GM19043 (cell line): ENCODE data around the gene RIMBP2.

ENCODE experiments used
- ATAC-seq: cut with Tn5 transposase; IDR thresholded peaks from one replicate; pipeline ENCODE4 v1.9.1; 2021; ENCODE audit warnings: low read depth; ENCODE audit not compliant: unreplicated experiment

RIMBP2 gene

DNA sequence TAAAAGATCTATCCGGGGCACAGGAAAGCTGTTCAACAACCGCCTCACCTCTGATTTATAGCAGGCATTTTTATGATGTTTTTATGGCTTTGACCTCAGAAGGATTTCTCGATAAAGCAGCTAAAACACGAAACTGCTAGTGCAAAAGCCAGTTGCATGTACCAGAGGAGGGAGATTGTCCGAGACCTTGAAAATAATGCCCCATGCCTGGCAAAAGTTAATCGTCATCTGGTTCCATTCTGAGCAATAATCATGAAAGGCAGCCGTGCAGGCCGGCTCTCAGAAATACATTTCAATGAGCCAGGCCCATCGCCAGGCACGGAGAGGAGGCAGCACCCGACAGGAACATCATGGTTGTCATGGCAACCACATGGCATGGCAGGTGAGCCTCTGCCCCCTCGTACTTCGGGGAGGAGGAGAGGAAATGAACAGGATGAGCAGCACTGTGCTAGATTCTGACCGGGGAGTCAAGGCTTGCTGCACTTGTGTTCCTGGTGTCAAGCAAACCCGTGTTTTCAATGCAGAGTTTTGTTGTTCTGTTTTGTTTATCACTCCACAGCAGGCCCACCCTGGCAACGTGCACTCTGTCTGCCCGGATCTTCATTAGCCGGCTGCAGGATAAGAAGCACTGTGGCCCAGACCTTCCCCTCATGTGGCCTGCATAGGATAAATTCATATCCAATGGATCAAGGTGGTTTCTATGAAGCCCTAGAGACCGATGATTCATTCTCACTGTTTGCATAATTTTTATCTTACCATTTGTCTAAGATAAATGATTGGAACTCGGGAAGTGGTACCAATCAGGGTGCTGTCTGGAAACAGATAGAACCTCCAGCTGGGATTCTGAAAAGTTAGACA, 160.2 kb downstream of the RIMBP2 start:
- no peak for ATAC-seq

- ATAC-seq: no peak
These were observed 160.9 kb downstream of the RIMBP2 start for GRCh38 chr12:130555221-130555620.

DNA sequence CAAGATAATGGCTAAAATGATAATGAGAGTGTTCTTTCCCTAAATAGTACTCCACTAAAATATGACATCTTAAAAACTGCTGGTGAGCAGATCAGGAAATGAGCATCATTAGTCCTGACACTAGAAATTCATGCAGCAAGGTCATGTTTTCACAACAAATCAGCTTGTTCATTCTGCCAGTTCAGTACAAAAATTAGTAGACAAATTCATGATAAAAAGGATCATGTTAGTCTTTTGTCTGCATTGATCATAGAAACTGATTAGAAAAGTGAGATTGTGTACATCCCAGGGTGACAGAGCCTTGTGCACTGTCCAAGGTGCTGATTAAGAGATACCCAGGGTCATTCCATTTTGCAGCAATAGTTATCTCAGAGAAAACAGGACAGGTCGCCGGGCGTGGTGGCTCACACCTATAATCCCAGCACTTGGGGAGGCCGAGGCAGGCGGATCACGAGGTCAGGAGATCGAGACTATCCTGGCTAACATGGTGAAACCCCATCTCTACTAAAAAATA, 163.6 kb downstream of the RIMBP2 start:
- no peak for ATAC-seq

GRCh38 chr12:130549361-130549760, 166.7 kb downstream of the RIMBP2 start:
- no peak for ATAC-seq

- ATAC-seq: no peak
These were observed 168.5 kb downstream of the RIMBP2 start for GRCh38 chr12:130547480-130548155.

DNA sequence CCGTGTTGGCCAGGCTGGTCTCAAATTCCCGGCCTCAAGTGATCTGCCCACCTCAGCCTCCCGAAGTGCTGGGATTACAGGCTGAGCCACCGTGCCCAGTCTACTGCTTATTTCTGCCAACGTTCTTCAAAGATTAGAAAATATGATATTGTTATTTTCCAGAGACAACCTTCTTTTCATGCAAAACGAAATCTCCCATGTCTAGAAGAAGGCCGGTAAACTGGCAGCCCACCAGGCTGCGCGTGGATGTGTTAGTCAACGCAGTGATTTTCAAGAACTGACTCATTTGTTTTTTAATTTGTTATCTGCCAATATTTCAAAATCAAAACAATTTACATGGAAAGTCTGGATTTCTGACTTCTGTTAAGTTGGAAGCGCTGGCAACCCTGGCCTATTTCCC, 169.6 kb downstream of the RIMBP2 start:
- no peak for ATAC-seq

DNA sequence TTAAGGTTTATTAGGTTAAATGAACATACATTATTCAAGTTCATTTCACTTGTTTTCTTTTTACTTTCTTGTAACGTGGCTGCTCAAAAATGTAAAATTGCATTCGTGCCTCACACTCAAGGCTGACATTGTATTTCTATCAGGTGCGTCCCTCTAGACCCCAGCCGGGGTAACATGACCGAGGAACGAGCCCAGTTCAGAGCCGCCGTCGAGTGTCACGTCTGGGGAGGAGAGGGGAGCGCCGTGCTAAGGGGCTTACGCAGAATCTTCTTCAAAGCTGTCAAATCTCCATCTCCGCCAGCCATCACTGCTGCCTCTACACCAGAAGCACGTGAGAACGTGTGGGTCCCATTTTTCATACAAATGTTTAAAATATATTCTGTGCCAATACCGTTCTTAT, 170.6 kb downstream of the RIMBP2 start:
- ATAC-seq: no peak

- ATAC-seq: no peak
These were observed 175.7 kb downstream of the RIMBP2 start for GRCh38 chr12:130540376-130540775.

DNA sequence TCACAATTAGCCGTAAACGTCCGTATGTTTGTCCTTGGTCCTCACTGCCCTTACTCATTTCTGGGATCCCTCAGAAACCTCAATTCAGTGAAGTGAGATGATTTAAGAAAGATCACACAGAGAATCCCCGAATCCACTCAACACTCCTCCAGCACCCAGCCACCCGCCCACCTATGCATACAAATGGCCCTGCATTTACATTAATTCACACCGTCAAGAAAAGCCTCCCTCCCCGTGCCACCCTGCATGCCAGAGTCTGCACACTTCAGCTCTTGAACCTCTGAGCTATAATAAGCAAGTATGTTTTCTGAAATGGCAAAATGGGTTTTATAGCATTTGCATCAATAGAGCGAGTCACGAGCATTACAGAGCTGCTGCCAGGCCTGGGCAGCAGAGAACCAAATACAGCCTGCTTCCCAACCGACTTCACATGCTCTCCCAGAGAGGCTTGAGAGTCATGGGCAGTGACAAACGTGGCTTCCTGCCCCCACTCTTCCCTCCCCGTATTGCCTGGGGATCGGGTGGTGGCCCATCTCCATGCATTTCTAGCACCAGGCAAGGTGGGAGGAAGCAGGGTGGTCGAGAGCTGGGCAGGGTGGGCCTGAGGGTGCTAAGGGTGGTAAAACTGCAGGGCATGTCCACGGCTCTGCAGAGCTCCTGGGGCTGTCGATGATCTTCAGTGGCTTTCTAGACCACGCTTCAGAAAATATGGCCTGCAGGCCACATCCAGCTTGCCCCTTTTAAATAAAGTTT, 177.6 kb downstream of the RIMBP2 start:
- ATAC-seq: no peak

DNA sequence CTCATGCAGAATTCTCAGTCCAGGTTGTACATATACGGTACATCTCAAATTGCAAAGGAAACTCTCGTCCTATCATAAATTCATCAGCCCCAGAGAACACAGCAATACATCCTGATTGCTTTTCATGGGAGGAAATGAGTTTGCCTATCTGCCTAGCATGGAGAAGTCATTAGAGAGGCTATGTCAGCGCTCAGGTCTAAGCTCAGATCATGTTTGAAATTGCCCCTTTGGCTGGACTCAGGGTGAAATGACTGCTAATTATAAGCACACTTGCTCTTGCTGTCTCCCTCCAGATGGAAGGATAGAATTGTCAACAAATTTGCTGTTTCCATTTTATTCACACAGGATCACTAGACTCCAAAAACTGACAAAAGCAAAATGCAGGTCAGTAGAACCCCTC, 178.4 kb downstream of the RIMBP2 start:
- ATAC-seq: no peak

DNA sequence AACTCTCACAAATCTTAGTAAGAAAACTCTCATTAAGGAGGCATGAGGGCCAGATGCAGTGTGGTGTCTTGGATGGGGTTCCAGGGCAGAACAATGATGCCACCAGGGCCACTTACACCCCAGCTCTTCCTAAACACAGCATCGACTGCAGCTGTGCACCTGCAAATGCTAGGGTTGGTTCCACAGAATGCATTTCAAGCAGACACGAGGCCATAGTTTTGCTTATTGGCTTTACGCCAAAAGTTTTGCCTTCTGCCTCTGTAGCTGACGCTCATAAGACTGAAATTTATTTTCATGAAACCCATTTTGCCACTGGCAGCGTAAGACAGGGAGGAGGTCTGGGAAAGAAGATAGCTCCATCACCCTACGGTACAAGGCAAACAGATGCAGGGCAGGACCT, 179.0 kb downstream of the RIMBP2 start:
- ATAC-seq: no peak

DNA sequence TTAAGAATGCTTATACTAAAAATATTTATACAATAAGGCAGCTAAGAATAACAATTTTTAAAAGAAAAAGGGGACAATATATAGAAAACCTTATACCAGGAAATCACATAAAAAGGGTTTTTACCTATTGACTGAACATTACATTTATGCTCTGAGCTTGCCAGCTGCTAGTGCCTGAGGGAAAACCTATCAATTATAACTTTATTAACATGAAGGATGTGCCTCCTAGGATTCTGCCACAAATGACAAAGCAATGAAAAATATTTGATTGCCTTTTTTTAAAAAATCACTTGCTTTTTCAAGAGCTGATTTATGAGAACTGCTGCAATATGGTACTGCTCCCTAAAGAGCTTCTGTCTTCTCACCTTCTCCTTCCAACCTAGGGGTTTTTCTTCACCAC, 185.7 kb downstream of the RIMBP2 start:
- no peak for ATAC-seq

DNA sequence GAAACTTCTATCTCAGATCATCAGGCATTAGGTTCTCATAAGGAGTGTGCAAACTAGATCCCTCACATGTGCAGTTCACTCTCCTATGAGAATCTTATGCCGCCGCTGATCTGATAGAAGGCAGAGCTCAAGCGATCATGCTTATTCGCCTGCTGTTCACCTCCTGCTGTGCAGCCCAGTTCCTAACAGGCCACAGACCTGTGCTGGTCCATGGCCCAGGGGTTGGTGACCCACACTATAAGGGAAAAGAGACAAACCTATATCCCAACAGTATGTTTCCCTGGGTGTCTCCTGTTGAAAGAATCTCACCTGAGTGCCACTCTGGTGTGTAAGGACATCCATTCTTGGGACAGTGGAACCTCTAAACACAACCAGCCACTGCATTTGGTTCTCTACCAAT, 186.3 kb downstream of the RIMBP2 start:
- ATAC-seq: no peak

DNA sequence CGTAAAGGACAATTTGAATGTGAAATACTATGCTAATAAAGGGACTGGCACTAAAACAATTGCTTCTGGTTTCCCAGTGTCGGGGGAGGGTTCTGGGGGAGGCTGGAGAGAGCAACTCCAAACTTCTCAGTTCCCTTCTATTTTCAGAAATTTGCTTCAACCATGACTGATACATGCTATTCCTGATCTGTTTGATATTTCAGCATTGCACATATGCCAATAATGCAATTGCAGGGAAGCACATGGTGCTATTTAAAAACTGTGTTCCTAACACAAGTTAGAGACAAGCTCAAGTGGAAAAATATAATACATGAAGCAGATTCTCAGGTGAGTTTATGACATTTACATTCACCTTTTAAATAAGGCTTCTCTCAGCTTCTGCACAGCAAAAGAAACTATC, 188.9 kb downstream of the RIMBP2 start:
- ATAC-seq: no peak

DNA sequence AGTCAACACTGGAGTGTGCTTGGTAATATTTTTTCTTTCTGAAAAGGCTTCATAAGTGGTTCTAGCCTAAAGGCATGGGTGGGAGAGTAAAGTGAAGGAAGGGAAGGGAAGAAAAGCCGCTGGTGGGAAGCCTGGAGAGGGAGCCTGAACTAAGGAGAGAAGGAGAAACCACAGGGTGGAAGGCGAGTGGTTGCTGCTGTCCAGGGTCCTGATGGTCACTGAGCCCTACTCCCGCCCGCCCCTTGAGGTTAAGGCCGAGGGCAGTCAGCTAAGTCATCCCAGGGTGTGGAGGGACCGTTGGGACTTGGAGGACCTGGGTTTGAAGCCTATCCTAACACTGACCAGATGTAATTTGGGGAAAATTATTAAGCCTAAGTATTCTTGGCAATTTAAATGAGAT, 189.3 kb downstream of the RIMBP2 start:
- ATAC-seq: no peak

GRCh38 chr12:130525384-130526172, 190.5 kb downstream of the RIMBP2 start:
- ATAC-seq: no peak

DNA sequence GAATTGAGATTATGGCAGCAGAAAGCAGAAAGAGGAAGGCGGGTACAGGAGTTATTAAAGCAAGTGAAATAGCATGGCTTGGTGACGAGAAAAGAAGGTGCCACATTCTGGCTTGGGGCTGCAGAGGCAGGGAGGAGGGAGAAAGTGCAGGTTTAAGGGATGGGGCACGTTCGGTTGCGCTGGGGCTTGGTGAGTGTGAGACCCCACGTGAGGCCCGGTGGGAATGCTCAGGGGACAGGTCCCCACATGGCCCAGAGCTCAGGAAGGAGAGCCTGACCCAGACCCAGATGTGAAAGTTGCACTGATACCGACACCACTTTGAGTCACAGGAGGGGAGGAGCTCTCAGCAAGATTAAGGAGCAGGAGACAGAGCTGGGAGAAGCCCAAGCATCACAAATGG, 191.3 kb downstream of the RIMBP2 start:
- ATAC-seq: no peak

- ATAC-seq: no peak
These were observed 192.1 kb downstream of the RIMBP2 start for GRCh38 chr12:130523863-130524614.

DNA sequence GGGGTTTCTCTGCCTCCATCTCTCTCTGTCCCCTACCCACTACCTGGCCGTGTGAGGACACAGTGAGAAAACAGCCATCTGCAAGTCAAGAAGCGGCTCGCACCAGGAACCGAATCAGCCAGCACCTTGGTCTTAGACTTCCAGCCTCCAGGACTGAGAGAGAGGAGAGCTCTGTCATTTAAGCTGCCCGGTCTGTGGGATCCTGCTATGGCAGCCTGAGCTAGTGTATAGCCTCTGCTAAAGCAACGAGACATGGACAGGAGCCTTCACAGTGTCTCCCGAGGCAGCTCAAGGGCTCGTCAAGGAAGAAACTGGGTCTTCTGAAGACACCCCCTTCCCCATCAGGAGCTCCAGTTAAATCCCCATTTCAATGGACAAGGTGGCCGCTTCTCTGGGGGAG, 192.9 kb downstream of the RIMBP2 start:
- no peak for ATAC-seq
